Neural progenitor cell (in vitro differentiated cells): ENCODE measurements around the gene RET.

Experiments
- EZH2phosphoT487 ChIP-seq: fragments of 200-600 bp; sonication (generic); IDR thresholded peaks from 2 replicates; pipeline ENCODE4 v1.6.1; 2017; ENCODE audit warnings: antibody characterized with exemption
- TF ChIP-seq, protein P1 (sequence below): fragments of 200-600 bp; sonication (generic); IDR thresholded peaks from 2 replicates; pipeline ENCODE4 v1.5.1; 2017; ENCODE audit warnings: antibody characterized with exemption, mild to moderate bottlenecking

DNA sequence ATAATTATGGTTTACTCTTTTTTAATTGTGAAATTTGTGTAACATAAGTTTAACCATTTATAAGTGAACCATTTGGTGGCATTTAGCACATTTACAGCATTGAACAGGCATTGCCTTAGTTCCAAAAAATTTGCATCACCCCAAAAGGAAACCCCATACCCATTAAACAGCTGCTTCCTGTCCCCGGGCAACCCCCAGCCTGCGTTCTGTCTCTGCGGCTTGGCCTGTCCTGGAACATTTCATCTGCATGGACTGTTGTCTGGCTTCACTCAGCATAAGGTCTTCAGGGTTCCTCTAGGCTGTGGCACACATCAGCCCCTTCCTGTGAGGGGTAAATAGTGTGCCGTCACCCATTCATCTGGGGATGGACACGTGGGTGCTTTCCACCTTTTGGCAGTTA is 6.9 kb downstream of the RET start:
- TF ChIP-seq, protein P1, sequence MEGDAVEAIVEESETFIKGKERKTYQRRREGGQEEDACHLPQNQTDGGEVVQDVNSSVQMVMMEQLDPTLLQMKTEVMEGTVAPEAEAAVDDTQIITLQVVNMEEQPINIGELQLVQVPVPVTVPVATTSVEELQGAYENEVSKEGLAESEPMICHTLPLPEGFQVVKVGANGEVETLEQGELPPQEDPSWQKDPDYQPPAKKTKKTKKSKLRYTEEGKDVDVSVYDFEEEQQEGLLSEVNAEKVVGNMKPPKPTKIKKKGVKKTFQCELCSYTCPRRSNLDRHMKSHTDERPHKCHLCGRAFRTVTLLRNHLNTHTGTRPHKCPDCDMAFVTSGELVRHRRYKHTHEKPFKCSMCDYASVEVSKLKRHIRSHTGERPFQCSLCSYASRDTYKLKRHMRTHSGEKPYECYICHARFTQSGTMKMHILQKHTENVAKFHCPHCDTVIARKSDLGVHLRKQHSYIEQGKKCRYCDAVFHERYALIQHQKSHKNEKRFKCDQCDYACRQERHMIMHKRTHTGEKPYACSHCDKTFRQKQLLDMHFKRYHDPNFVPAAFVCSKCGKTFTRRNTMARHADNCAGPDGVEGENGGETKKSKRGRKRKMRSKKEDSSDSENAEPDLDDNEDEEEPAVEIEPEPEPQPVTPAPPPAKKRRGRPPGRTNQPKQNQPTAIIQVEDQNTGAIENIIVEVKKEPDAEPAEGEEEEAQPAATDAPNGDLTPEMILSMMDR, result no peak
- TF ChIP-seq EZH2phosphoT487, result no peak
